ENCODE data around the gene BMPR1B.

BMPR1B gene

GRCh38 chr4:94968493-94968892, 210.7 kb downstream of the BMPR1B start:
- no peak for FAIRE-seq

- FAIRE-seq: no peak
Measured at GRCh38 chr4:94970650-94971049, 212.9 kb downstream of the BMPR1B start.

DNA sequence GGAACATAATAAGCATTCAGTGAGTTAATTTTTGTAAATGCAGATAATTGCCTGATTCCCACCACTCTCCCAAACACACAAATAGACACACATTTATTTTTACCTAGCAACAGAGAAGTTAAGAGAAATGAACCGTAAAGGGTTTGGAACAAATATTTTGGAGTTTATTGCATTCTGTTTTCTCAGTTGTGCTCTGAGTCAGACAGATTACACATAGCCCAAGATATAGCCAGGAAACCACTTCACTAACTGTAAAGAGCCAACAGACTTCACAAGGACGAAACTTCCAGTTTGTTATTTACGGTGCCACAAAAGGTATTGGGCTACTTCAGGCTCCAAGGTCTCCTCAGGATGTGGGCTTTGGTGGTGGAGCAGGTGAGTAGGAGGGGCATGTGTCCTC, 217.0 kb downstream of the BMPR1B start:
- no peak for FAIRE-seq

GRCh38 chr4:94976371-94977011, 218.7 kb downstream of the BMPR1B start:
- no peak for FAIRE-seq

DNA sequence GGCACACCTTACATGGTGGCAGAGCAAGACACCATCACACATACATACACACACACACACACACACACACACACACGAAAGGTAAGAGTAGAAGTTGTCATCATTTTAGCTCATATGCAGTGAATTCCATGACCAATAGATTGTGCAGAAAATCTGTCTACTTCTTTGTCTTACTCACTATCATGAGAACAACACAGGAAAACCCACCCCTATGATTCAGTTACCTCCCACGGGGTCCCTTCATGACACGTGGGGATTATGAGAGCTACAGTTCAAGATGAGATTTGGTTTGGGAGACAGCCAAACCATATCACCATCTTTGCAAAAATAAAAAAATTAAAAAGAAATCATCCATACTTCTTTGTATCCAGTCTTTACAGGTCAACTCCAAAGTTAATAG, 221.1 kb downstream of the BMPR1B start:
- no peak for FAIRE-seq

GRCh38 chr4:94979621-94980020, 221.9 kb downstream of the BMPR1B start:
- FAIRE-seq: no peak

- no peak for FAIRE-seq
Measured at GRCh38 chr4:94995684-94996394, 238.1 kb downstream of the BMPR1B start.

DNA sequence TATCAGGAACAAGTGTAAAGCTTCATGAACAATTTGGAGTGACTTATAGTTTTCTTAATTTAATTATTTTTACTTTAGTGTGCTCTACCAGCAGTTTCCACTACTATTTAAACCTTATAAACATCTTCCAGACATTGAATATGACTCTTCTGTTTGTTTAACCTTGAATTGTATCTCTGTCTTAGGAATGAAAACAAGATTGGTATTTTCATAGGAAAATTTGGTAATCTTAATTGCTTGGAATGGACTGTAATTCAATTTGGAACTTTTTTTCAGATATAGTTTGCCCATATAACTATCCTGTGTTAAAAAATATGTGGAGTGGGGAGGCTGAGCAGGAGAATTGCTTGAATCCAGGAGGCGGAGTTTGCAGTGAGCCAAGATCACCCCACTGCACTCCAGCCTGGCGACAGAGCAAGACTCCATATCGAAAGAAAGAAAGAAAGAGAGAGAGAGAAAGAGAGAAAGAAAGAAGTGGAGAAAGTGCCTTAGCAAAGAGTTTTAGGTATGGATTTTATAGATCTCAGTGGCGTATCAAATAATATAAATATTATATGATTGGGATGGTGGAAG, 242.4 kb downstream of the BMPR1B start:
- no peak for FAIRE-seq

- FAIRE-seq: no peak
Measured at GRCh38 chr4:95004912-95005311, 247.2 kb downstream of the BMPR1B start.

DNA sequence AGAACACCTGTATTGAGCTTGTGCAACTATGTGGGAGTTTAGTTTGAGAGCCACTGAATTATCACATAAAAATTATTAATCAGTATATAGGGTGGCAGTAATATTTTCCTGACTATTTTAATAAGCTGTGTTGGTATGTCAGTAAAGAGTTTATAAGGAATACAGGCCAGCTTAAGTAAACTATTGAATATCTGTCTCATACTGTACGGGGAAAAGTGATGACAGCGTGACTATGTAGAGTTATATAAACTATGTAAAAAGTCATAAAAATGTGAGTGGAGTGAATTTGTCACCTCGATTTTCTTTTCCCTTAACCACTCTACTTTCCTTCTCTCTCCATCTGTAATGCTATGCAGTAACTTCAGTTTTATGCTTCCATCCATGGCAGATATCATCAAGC, 250.2 kb downstream of the BMPR1B start:
- no peak for FAIRE-seq

DNA sequence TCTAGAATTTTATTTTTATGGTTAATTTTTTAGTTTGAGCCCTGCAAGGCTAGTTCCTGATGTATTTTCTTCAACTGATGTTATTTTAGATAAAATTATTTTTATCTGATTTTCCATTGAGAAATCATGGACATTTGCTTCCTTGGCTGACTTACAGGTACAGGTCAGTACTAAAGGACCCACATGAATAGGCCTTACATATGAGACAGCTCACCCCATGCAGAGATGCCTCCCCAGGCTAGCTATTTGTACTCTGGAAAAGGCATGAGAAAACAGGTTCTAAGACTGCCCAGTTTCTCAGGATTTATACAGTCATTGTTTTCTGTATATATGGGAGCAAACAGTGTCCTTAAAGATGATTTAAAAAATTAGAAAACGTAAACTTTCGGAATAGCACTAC, 255.5 kb downstream of the BMPR1B start:
- no peak for FAIRE-seq

- no peak for FAIRE-seq
Measured at GRCh38 chr4:95014068-95014467, 256.3 kb downstream of the BMPR1B start.

- FAIRE-seq: no peak
Measured at GRCh38 chr4:95017305-95018064, 259.7 kb downstream of the BMPR1B start.

GRCh38 chr4:95018785-95019184, 261.0 kb downstream of the BMPR1B start:
- no peak for FAIRE-seq

GRCh38 chr4:95020521-95020920, 262.8 kb downstream of the BMPR1B start:
- FAIRE-seq: no peak

GRCh38 chr4:95021099-95021498, 263.3 kb downstream of the BMPR1B start:
- no peak for FAIRE-seq

- no peak for FAIRE-seq
Measured at GRCh38 chr4:95023110-95023509, 265.4 kb downstream of the BMPR1B start.

- FAIRE-seq: no peak
Measured at GRCh38 chr4:95027905-95028618, 270.3 kb downstream of the BMPR1B start.

- FAIRE-seq: no peak
Measured at GRCh38 chr4:95038791-95039190, 281.0 kb downstream of the BMPR1B start.

DNA sequence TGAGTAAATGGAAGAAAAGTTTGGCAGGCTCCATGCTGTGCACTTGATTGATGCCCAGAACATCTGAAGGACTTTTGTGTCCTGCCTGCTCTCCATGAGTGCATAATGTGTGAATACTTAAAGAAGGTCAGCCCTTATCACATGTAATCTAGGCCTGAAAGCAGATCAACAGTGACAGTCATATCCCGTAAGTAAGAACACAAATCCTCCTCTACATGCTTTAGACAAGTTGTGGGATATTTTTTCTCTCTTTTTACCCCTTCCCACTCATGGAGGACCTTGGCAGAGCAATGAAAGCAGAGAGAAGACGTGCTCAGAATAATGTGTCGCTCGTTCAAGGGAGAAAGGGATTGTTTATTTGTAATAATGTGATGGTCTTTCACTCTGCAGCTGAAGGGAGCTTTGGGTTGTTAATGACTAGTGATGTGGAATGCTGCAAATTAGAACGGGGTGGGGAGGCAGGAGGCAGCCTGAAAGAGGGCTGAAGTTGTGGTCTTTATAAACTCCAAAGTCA, 286.6 kb downstream of the BMPR1B start:
- no peak for FAIRE-seq

DNA sequence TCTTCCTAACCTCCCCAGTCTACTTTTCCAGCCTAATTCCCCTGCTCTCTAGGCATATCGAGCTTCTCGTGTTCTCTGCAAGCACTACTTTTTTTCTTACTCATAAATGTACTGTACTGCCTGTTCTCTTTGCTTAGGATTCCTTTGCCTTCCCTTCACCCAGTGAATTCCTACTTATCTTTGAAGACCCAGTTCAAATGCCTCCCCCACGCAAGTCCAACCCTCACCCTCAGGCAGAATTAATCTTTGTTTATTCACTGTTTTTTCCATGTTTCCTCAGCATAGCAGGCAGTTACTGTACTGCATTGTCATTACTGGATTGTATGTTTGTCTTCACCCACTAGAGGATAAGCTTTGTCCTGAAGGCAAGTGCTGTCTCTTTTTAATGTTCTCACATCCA, 287.7 kb downstream of the BMPR1B start:
- FAIRE-seq: no peak

- FAIRE-seq: no peak
Measured at GRCh38 chr4:95048296-95048695, 290.5 kb downstream of the BMPR1B start.
